Endothelial cell of umbilical vein (primary cell): ENCODE measurements around the gene FAM118B.

Experiments
- EZH2 ChIP-seq: IDR thresholded peaks from 2 replicates; pipeline ENCODE4 v1.6.1; 2012; ENCODE audit warnings: borderline replicate concordance, low read depth, mild to moderate bottlenecking, moderate library complexity, low read length, inconsistent platforms; ENCODE audit not compliant: severe bottlenecking
- FOS ChIP-seq: IDR thresholded peaks from 2 replicates; pipeline ENCODE4 v1.6.1; 2011; ENCODE audit warnings: mild to moderate bottlenecking, low read length, moderate library complexity, borderline replicate concordance; ENCODE audit not compliant: insufficient read depth
- MYC ChIP-seq: IDR thresholded peaks from one replicate; pipeline ENCODE4 v1.6.1; 2011; ENCODE audit warnings: mild to moderate bottlenecking, low read depth, low read length
- POLR2A ChIP-seq: IDR thresholded peaks from 2 replicates; pipeline ENCODE4 v1.6.1; 2012; ENCODE audit warnings: low read depth, mild to moderate bottlenecking, control low read depth, low read length
- POLR2AphosphoS5 ChIP-seq: IDR thresholded peaks from 2 replicates; pipeline ENCODE4 v1.6.1; 2012; ENCODE audit warnings: low read depth, mild to moderate bottlenecking, control low read depth, low read length, moderate library complexity; ENCODE audit not compliant: insufficient read depth
- TF ChIP-seq, protein P1 (sequence below), 2 donors: IDR thresholded peaks; 1 replicate in 1 of 2; 2 replicates in 1 of 2; pipeline ENCODE4 v1.5.1; 2011; ENCODE audit warnings: low read length in 2 of 2, mild to moderate bottlenecking in 2 of 2, moderate library complexity in 2 of 2, control low read depth in 1 of 2, inconsistent platforms in 1 of 2, low read depth in 1 of 2; ENCODE audit not compliant: insufficient read depth in 1 of 2; ENCODE audit errors: extremely low read depth in 1 of 2

GRCh38 chr11:126232683-126233082 is 21.1 kb downstream of the FAM118B start:
- TF ChIP-seq POLR2A (no peak), MYC (no peak), EZH2 (no peak), FOS (no peak), POLR2AphosphoS5 (no peak)
- TF ChIP-seq, protein P1, sequence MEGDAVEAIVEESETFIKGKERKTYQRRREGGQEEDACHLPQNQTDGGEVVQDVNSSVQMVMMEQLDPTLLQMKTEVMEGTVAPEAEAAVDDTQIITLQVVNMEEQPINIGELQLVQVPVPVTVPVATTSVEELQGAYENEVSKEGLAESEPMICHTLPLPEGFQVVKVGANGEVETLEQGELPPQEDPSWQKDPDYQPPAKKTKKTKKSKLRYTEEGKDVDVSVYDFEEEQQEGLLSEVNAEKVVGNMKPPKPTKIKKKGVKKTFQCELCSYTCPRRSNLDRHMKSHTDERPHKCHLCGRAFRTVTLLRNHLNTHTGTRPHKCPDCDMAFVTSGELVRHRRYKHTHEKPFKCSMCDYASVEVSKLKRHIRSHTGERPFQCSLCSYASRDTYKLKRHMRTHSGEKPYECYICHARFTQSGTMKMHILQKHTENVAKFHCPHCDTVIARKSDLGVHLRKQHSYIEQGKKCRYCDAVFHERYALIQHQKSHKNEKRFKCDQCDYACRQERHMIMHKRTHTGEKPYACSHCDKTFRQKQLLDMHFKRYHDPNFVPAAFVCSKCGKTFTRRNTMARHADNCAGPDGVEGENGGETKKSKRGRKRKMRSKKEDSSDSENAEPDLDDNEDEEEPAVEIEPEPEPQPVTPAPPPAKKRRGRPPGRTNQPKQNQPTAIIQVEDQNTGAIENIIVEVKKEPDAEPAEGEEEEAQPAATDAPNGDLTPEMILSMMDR (IDR thresholded peaks at IDR 0.05; ENCODE audit: extremely low read depth in 1 of 2, insufficient read depth in 1 of 2, low read depth in 1 of 2, low read length in 2 of 2) = no peak
